Pancreas (tissue), 10 donors: ENCODE data around the gene RETREG1. TPM values are rescaled to one million over a fixed set of nuclear protein-coding genes. Genes with fewer than 3 reads are reported as not detected.
"Not testable (repeated sequence)": the region's sequence is repeated elsewhere in the genome, so short reads cannot be mapped to it uniquely, and the experiment has no call there.

Source experiments
- ATAC-seq, 4 donors: fragments of 200-7000 bp; cut with Tn5 transposase; one replicate each; pipeline versions ENCODE4 v1.8.0 to v1.9.1; 2020; ENCODE audit warnings: mild to moderate bottlenecking in 4 of 4, moderate library complexity in 4 of 4
- DNase-seq, 6 donors: peaks; one replicate each; pipeline ENCODE4 v3.0.0-alpha.2; 2020
- FAIRE-seq: peaks from 2 replicates; lab custom pipeline; 2012; peaks lifted over from hg19 to GRCh38; lab: Jason Lieb, UNC
- H3K27ac ChIP-seq, 4 donors: fragments of 200-600 bp; sonication (generic); 1 replicate in 3 of 4; 2 replicates in 1 of 4; pipeline versions ENCODE4 v1.5.0 to v1.8.0; 2020
- H3K27me3 ChIP-seq, 4 donors: fragments of 200-600 bp; one replicate each; pipeline ENCODE4 v1.8.0; 2021
- H3K36me3 ChIP-seq, 3 donors: fragments of 200-600 bp; sonication (generic) in 1 of 3; one replicate each; pipeline versions ENCODE4 v1.5.0 to v1.8.0; 2020 to 2021
- H3K4me1 ChIP-seq, 3 donors: fragments of 200-600 bp; one replicate each; pipeline ENCODE4 v1.8.0; 2021
- H3K4me3 ChIP-seq, 4 donors: fragments of 200-600 bp; sonication (generic) in 2 of 4; one replicate each; pipeline versions ENCODE4 v1.5.0 to v1.8.0; 2020 to 2021
- H3K9me3 ChIP-seq, 4 donors: fragments of 200-600 bp; one replicate each; pipeline ENCODE4 v1.8.0; 2021
- WGBS, 2 donors: extraction: QIAGEN DNeasy Blood & Tissue Kit; methylation state at CpG; one replicate each; pipeline ENCODE4 v1.1.7; 2013; 5-methylcytosine and 5-hydroxymethylcytosine counted together
- intact Hi-C, 3 donors: fragments of 100-400 bp; cut with DNase I; formaldehyde crosslinking; loops; one replicate each; pipeline versions ENCODE4 v1.11.1 to v1.14.2; 2022
- polyA plus RNA-seq, 2 donors: library from polyadenylated mRNA; stranded (reverse); fragments of 200-250 nt; gene quantifications; one replicate each; pipeline ENCODE4 v1.2.3, GENCODE V29; 2013
- total RNA-seq, 6 donors: library from RNA; stranded (reverse); fragmentation: NEBNext Ultra II Directional in 4 of 6; extraction: Animal tissue kit (Norgen Biotek cat#: 25700) in 4 of 6; gene quantifications; one replicate each; pipeline versions ENCODE4 v1.2.1 to v1.2.4, GENCODE V29; 2021 to 2023
- TF ChIP-seq, protein P1 (sequence below), 4 donors: fragments of 200-600 bp; sonication (generic) in 3 of 4; IDR thresholded peaks; one replicate each; pipeline versions ENCODE4 v1.5.0 to v1.8.0; 2021; ENCODE audit warnings: antibody characterized with exemption in 4 of 4
- donor health status: healthy with polysubstance abuse.
- donor health status: DM: no; HTN: no; CAD: no; lungs with moderate emphysema.
- donor health status: DM: no; HTN: no; CAD: no.
- donor health status: control.
- donor health status: control.
- donor health status: Bipolar disorder and iron deficiency.
- donor health status: DM: yes; HTN: yes; CAD: no.
- donor health status: DM: no; HTN: no; CAD: no.
- donor health status: DM: no; HTN: no; CAD: no.
- donor health status: DM: yes; HTN: yes; CAD: no.

RETREG1 gene
- total and polyA plus RNA-seq, 8 donors: 5.3 to 22.6 (median 15.5) TPM

DNA sequence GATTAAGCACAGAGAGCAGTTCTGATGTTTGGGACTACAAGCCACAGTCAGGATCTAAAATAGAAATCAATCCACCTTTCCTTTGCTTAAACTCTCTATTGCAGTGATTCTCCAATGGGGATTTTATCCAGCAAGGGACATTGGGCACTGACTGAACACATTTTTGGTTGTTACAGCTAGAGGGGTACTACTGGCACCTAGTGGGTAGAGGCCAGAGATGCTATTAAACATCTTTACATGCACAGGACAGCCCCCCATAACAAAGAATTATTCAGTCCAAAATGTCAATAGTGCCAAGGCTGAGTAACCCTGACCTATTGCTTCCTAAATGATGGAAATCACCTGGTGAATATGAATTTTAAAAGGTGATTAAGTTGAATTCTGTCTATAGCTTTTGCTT is 163.2 kb downstream of the RETREG1 start:
- TF ChIP-seq, protein P1, sequence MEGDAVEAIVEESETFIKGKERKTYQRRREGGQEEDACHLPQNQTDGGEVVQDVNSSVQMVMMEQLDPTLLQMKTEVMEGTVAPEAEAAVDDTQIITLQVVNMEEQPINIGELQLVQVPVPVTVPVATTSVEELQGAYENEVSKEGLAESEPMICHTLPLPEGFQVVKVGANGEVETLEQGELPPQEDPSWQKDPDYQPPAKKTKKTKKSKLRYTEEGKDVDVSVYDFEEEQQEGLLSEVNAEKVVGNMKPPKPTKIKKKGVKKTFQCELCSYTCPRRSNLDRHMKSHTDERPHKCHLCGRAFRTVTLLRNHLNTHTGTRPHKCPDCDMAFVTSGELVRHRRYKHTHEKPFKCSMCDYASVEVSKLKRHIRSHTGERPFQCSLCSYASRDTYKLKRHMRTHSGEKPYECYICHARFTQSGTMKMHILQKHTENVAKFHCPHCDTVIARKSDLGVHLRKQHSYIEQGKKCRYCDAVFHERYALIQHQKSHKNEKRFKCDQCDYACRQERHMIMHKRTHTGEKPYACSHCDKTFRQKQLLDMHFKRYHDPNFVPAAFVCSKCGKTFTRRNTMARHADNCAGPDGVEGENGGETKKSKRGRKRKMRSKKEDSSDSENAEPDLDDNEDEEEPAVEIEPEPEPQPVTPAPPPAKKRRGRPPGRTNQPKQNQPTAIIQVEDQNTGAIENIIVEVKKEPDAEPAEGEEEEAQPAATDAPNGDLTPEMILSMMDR (IDR thresholded peaks at IDR 0.05): no peak
- no peak for DNase-seq
- no peaks in the 10 kb centered on the region for H3K27me3 ChIP-seq

DNA sequence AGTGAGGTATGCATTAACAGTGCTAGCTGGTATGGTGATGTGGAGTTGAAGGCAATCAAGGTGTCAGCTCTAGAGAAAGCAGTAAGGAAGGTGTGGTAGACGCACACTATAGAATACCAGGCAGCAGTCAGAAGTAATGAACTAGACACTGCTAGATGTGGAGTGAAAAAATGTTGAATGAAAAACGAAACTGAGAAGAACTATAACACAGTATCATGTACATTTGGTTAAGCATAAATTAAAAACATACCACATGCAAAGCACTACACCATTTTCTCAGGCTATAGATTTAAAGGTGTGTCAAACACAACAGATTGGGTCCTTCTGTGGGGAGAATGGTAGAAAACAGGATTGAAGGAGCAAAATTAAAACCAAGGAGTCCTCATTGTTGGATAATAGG is 166.6 kb downstream of the RETREG1 start:
- Histone ChIP-seq H3K4me3 (no peak overlapping the region), H3K27me3 (no peaks in the 10 kb centered on the region), H3K36me3 (peaks cover 0 to 44% (median 27%) of the 10 kb centered on the region in 3 donors), H3K27ac (no peak overlapping the region), H3K4me1 (peaks cover 0 to 7% (median 6%) of the 10 kb centered on the region in 3 donors), H3K9me3 (no peaks in the 10 kb centered on the region)
- TF ChIP-seq, protein P1 (IDR thresholded peaks at IDR 0.05): no peak
- 80 to 91% methylated on average over 2 of the region's 2 CpGs for WGBS, 2 donors
- intact Hi-C loops: no loop called here
- no peak for DNase-seq
- FAIRE-seq: no peak
- no peak for ATAC-seq

More for the DNA sequence above, 163.2 kb downstream of the RETREG1 start:
- intact Hi-C loops: no loop called here
- no peak overlapping the region for H3K4me3 ChIP-seq
- H3K27ac ChIP-seq: no peak overlapping the region
- H3K9me3 ChIP-seq: no peaks in the 10 kb centered on the region
- FAIRE-seq (no peak), ATAC-seq (peak in 1 of 4 donors; percentile 34)
- peaks cover 3 to 20% (median 16%) of the 10 kb centered on the region in 3 donors for H3K4me1 ChIP-seq
- peaks cover 6 to 46% (median 26%) of the 10 kb centered on the region in 3 donors for H3K36me3 ChIP-seq

DNA sequence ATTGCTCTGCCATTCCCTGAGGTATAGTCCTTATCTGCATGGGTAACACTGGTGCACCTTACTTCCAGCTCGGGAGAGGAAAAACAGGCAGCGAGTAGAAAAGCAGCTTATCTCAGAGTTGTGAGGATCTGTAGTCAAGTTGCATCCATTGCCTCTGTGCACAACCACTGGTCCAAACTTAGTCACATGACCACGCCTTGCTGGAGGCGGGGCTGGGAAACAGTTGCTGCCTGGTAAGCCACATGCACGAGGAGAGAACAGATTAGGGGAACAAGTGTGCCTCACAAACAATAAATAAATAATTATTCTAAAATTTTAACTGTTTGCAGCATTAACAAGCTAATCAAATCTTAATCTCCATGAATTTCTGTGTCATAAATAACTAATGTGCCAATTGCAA is 169.8 kb downstream of the RETREG1 start:
- intact Hi-C loops: no loop called here
- WGBS, 2 donors: 85% methylated on average over 5 of the region's 5 CpGs
- no peaks in the 10 kb centered on the region for H3K4me1 ChIP-seq
- no peak overlapping the region for H3K4me3 ChIP-seq
- TF ChIP-seq, protein P1 (IDR thresholded peaks at IDR 0.05): no peak
- DNase-seq: no peak
- peak in 1 of 4 donors; percentile 29 for ATAC-seq
- H3K27me3 ChIP-seq: no peaks in the 10 kb centered on the region
- no peaks in the 10 kb centered on the region for H3K9me3 ChIP-seq
- no peak overlapping the region for H3K27ac ChIP-seq
- no peak for FAIRE-seq
- H3K36me3 ChIP-seq: peaks cover 0 to 31% (median 25%) of the 10 kb centered on the region in 3 donors

DNA sequence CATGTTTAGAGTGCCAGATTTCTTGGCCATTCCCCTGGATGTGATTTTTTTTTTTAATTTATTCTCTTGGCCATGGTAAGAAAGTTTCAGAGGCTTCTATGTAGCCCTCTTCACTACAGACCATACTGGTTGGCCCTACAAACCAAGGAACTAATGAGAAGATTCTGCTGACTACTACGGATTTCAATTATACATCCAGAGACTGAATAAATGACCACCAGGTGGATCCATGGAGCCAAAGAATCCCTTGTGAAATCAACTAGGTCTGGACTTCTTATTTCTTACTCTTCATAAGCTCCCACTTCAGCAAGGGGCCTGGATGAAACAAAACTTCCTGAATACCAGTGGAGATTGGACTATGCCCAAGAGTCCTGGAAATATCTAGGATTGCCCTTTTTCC is 178.8 kb downstream of the RETREG1 start:
- TF ChIP-seq, protein P1 (IDR thresholded peaks at IDR 0.05): no peak
- H3K9me3 ChIP-seq: no peaks in the 10 kb centered on the region

DNA sequence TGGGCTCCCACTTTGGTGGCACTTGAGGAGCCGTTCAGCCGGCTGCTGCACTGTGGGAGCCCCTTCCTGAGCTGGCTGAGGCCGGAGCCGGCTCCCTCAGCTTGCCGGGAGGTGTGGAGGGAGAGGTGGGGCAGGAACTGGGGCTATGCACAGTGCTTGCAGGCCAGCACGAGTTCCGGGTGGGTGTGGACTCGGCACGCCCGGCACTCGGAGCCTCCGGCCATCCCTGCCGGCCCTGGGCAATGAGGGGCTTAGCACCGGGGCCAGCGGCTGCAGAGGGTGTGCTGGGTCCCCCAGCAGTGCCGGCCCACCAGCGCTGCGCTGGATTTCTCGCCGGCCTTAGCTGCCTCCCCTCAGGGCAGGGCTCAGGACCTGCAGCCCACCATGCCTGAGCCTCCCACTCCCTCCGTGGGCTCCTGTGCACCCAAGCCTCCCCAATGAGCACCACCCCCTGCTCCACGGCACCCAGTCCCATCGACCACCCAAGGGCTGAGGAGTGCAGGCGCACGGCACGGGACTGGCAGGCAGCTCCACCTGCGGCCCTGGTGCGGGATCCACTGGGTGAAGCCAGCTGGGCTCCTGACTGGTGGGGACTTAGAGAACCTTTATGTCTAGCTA is 180.6 kb downstream of the RETREG1 start:
- ATAC-seq, intact Hi-C loops, H3K27me3 ChIP-seq, H3K4me3 ChIP-seq, H3K9me3 ChIP-seq, H3K36me3 ChIP-seq, H3K27ac ChIP-seq, H3K4me1 ChIP-seq, FAIRE-seq: not testable (repeated sequence)
- peak in 1 of 6 donors; percentile 66 for DNase-seq
- WGBS, 2 donors: 92 to 95% methylated on average over 23 to 28 of the region's 28 CpGs

More for the DNA sequence above, 178.8 kb downstream of the RETREG1 start:
- Histone ChIP-seq H3K4me3 (no peak overlapping the region), H3K4me1 (no peaks in the 10 kb centered on the region), H3K36me3 (no peaks in the 10 kb centered on the region), H3K27ac (no peak overlapping the region), H3K27me3 (no peaks in the 10 kb centered on the region)
- intact Hi-C loops: no loop called here
- ATAC-seq (peak in 2 of 4 donors; percentile 43 to 66), DNase-seq (no peak), FAIRE-seq (no peak)
- 47 to 68% methylated on average over 1 of the region's 1 CpG for WGBS, 2 donors
